MM.1S (cell line): ENCODE data around the gene LAMA4.

ENCODE experiments used
- DNase-seq: peaks from one replicate; pipeline ENCODE4 v3.0.0-alpha.2; 2015
- H2AFZ ChIP-seq: fragments of 300-600 bp; sonication (generic); 2 replicates; pipeline ENCODE4 v1.6.0; 2016; ENCODE audit warnings: antibody characterized with exemption, low read length
- H3F3A ChIP-seq: fragments of 300-600 bp; sonication (generic); 2 replicates; pipeline ENCODE4 v1.6.1; 2016; ENCODE audit warnings: mild to moderate bottlenecking, antibody characterized with exemption, low read length, moderate library complexity, mixed read lengths; ENCODE audit not compliant: insufficient read depth
- H3K27ac ChIP-seq: fragments of 300-600 bp; sonication (generic); 2 replicates; pipeline ENCODE4 v1.5.1; 2016; ENCODE audit warnings: mild to moderate bottlenecking, low read length
- H3K27me3 ChIP-seq: fragments of 300-600 bp; sonication (generic); replicated peaks from 2 replicates; pipeline ENCODE4 v1.6.0; 2016; ENCODE audit warnings: low read length; ENCODE audit not compliant: insufficient read depth
- H3K36me3 ChIP-seq: fragments of 300-600 bp; sonication (generic); replicated peaks from 2 replicates; pipeline ENCODE4 v1.6.1; 2016; ENCODE audit warnings: mild to moderate bottlenecking, low read length, mixed read lengths; ENCODE audit not compliant: insufficient read depth
- H3K4me1 ChIP-seq: fragments of 300-600 bp; sonication (generic); 2 replicates; pipeline ENCODE4 v1.6.1; 2016; ENCODE audit warnings: low read length, mixed read lengths
- H3K4me2 ChIP-seq: fragments of 300-600 bp; sonication (generic); 2 replicates; pipeline ENCODE4 v1.6.0; 2016; ENCODE audit warnings: low read depth, low read length
- H3K4me3 ChIP-seq: fragments of 300-600 bp; sonication (generic); 2 replicates; pipeline ENCODE4 v1.5.1; 2016; ENCODE audit warnings: low read length, mixed read lengths
- H3K79me2 ChIP-seq: fragments of 300-600 bp; sonication (generic); 2 replicates; pipeline ENCODE4 v1.6.1; 2016; ENCODE audit warnings: mixed run types, low read length, mixed read lengths
- H3K9ac ChIP-seq: fragments of 300-600 bp; sonication (generic); 2 replicates; pipeline ENCODE4 v1.6.1; 2016; ENCODE audit warnings: low read length, mixed read lengths
- H3K9me2 ChIP-seq: fragments of 300-600 bp; sonication (generic); replicated peaks from 2 replicates; pipeline ENCODE4 v1.6.1; 2016; ENCODE audit warnings: mild to moderate bottlenecking, low read length, mixed read lengths; ENCODE audit not compliant: insufficient read depth
- H3K9me3 ChIP-seq: fragments of 300-600 bp; sonication (generic); replicated peaks from 2 replicates; pipeline ENCODE4 v1.6.1; 2016; ENCODE audit warnings: mild to moderate bottlenecking, low read length, mixed read lengths; ENCODE audit not compliant: insufficient read depth
- H4K20me1 ChIP-seq: fragments of 300-600 bp; sonication (generic); 2 replicates; pipeline ENCODE4 v1.6.1; 2016; ENCODE audit warnings: mild to moderate bottlenecking, low read length, moderate library complexity, mixed read lengths; ENCODE audit not compliant: insufficient read depth
- CTCF ChIP-seq: fragments of 300-600 bp; sonication (generic); IDR thresholded peaks from 2 replicates; pipeline ENCODE4 v1.5.1; 2016; ENCODE audit warnings: antibody characterized with exemption, low read length, mixed read lengths
- EZH2 ChIP-seq: fragments of 300-600 bp; sonication (generic); optimal IDR thresholded peaks from 2 replicates; pipeline ENCODE3; 2017; ENCODE audit warnings: low read depth, mild to moderate bottlenecking, antibody characterized with exemption, low read length, mixed read lengths
- EZH2phosphoT487 ChIP-seq: fragments of 300-600 bp; sonication (generic); IDR thresholded peaks from 2 replicates; pipeline ENCODE4 v1.6.1; 2018; ENCODE audit warnings: antibody characterized with exemption, low read length

The LAMA4 gene

GRCh38 chr6:112254921-112255320 lies 554 bp upstream of the LAMA4 start:
- Histone ChIP-seq H3K9me2 (no peaks in the 10 kb centered on the region), H3K27ac (no peak overlapping the region)

GRCh38 chr6:112253498-112253840 lies 898 bp downstream of the LAMA4 start:
- no peaks in the 10 kb centered on the region for H3K27me3 ChIP-seq
- no peak overlapping the region for H3K27ac ChIP-seq
- no peak for TF ChIP-seq CTCF
- no peak for TF ChIP-seq EZH2
- TF ChIP-seq EZH2phosphoT487, result no peak
- DNase-seq, result no peak
- H3K36me3 ChIP-seq, result no peaks in the 10 kb centered on the region
- no peak overlapping the region for H2AFZ ChIP-seq
- H4K20me1 ChIP-seq, result no peaks in the 10 kb centered on the region
- no peaks in the 10 kb centered on the region for H3K4me1 ChIP-seq
- H3K79me2 ChIP-seq, result no peaks in the 10 kb centered on the region
- H3K4me3 ChIP-seq, result no peak overlapping the region
- H3K4me2 ChIP-seq, result no peak overlapping the region
- no peaks in the 10 kb centered on the region for H3K9me2 ChIP-seq
- no peak overlapping the region for H3K9ac ChIP-seq
- no peaks in the 10 kb centered on the region for H3F3A ChIP-seq
- no peaks in the 10 kb centered on the region for H3K9me3 ChIP-seq

More at GRCh38 chr6:112254921-112255320, 554 bp upstream of the LAMA4 start:
- Histone ChIP-seq H2AFZ (no peak overlapping the region), H3K4me3 (no peak overlapping the region), H3K79me2 (no peaks in the 10 kb centered on the region), H3F3A (no peaks in the 10 kb centered on the region), H3K27me3 (no peaks in the 10 kb centered on the region), H3K4me1 (no peaks in the 10 kb centered on the region), H3K36me3 (no peaks in the 10 kb centered on the region), H3K9me3 (no peaks in the 10 kb centered on the region), H3K9ac (no peak overlapping the region), H3K4me2 (no peak overlapping the region), H4K20me1 (no peaks in the 10 kb centered on the region)
- DNase-seq, result no peak
- TF ChIP-seq EZH2, result no peak
- no peak for TF ChIP-seq CTCF
- TF ChIP-seq EZH2phosphoT487, result no peak

- no peaks in the 10 kb centered on the region for H3K79me2 ChIP-seq
- no peaks in the 10 kb centered on the region for H4K20me1 ChIP-seq
- no peaks in the 10 kb centered on the region for H3K36me3 ChIP-seq
- no peak for DNase-seq
- no peaks in the 10 kb centered on the region for H3K4me1 ChIP-seq
- no peak overlapping the region for H3K27ac ChIP-seq
- no peaks in the 10 kb centered on the region for H3K27me3 ChIP-seq
- TF ChIP-seq EZH2phosphoT487, result no peak
- TF ChIP-seq EZH2, result no peak
- TF ChIP-seq CTCF, result no peak
- H3F3A ChIP-seq, result no peaks in the 10 kb centered on the region
- no peak overlapping the region for H3K9ac ChIP-seq
- H3K9me2 ChIP-seq, result no peaks in the 10 kb centered on the region
- H3K9me3 ChIP-seq, result no peaks in the 10 kb centered on the region
- no peak overlapping the region for H2AFZ ChIP-seq
- no peak overlapping the region for H3K4me2 ChIP-seq
- no peak overlapping the region for H3K4me3 ChIP-seq
These were observed 1.5 kb downstream of the LAMA4 start for GRCh38 chr6:112252571-112253497.
